OCI-LY3 (cell line): Measurements from ENCODE around the gene TMEM202.

ENCODE experiments used
- H2AFZ ChIP-seq: fragments of 200-600, 300-600 bp; shearing (Covaris generic); 2 replicates; pipeline ENCODE4 v1.6.0; 2014; ENCODE audit warnings: antibody characterized with exemption, low read depth, low read length
- H3K27ac ChIP-seq: fragments of 200-600, 300-600 bp; sonication (generic); 2 replicates; pipeline ENCODE4 v1.5.1; 2014; ENCODE audit warnings: mild to moderate bottlenecking, low read length, moderate library complexity, mixed read lengths
- H3K27me3 ChIP-seq: fragments of 200-600, 300-600 bp; sonication (generic); 2 replicates; pipeline ENCODE4 v1.6.1; 2014; ENCODE audit warnings: low read depth, low read length, mixed read lengths
- H3K36me3 ChIP-seq: fragments of 200-600, 300-600 bp; sonication (generic); replicated peaks from 2 replicates; pipeline ENCODE3; 2014; ENCODE audit warnings: low read depth, low read length, mixed read lengths
- H3K4me1 ChIP-seq: fragments of 300-600, 200-600 bp; sonication (generic); 2 replicates; pipeline ENCODE4 v1.6.1; 2014; ENCODE audit warnings: low read length, mixed read lengths
- H3K4me2 ChIP-seq: fragments of 200-600, 300-600 bp; sonication (generic); 2 replicates; pipeline ENCODE4 v1.6.1; 2014; ENCODE audit warnings: low read length, mixed read lengths
- H3K4me3 ChIP-seq: fragments of 300-600, 200-600 bp; sonication (generic); 2 replicates; pipeline ENCODE4 v1.5.1; 2014; ENCODE audit warnings: antibody characterized with exemption, mild to moderate bottlenecking, low read length, moderate library complexity
- H3K79me2 ChIP-seq: fragments of 300-600, 200-600 bp; shearing (Covaris generic); 2 replicates; pipeline ENCODE4 v1.6.1; 2014; ENCODE audit warnings: mild to moderate bottlenecking, low read length, mixed read lengths
- H3K9ac ChIP-seq: fragments of 300-600, 200-600 bp; shearing (Covaris generic); 2 replicates; pipeline ENCODE4 v1.6.0; 2014; ENCODE audit warnings: mild to moderate bottlenecking, low read length, moderate library complexity
- H3K9me3 ChIP-seq: fragments of 200-600, 300-600 bp; shearing (Covaris generic); 2 replicates; pipeline ENCODE4 v1.6.1; 2014; ENCODE audit warnings: low read length, mixed read lengths; ENCODE audit not compliant: insufficient read depth
- H4K20me1 ChIP-seq: fragments of 200-600, 300-600 bp; sonication (generic); 2 replicates; pipeline ENCODE4 v1.6.1; 2016; ENCODE audit warnings: low read length, mixed read lengths; ENCODE audit not compliant: insufficient read depth
- CTCF ChIP-seq: fragments of 200-600, 300-600 bp; sonication (generic); IDR thresholded peaks from 2 replicates; pipeline ENCODE4 v1.5.1; 2014; ENCODE audit warnings: antibody characterized with exemption, low read length, low read depth
- EZH2phosphoT487 ChIP-seq: fragments of 200-600 bp; shearing (Covaris generic); IDR thresholded peaks from 2 replicates; pipeline ENCODE4 v1.6.1; 2018; ENCODE audit warnings: antibody characterized with exemption, mixed run types, low read depth

TMEM202 gene

GRCh38 chr15:72456684-72457083, 58.6 kb downstream of the TMEM202 start:
- no peak overlapping the region for H2AFZ ChIP-seq
- H3K79me2 ChIP-seq: no peaks in the 10 kb centered on the region
- no peaks in the 10 kb centered on the region for H3K9me3 ChIP-seq
- no peaks in the 10 kb centered on the region for H4K20me1 ChIP-seq
- H3K27ac ChIP-seq: no peak overlapping the region
- H3K27me3 ChIP-seq: peaks cover 8% of the 10 kb centered on the region; the same call in 1 of the 2 replicates
- H3K9ac ChIP-seq: no peak overlapping the region
- no peak overlapping the region for H3K4me2 ChIP-seq
- no peak overlapping the region for H3K4me3 ChIP-seq
- H3K36me3 ChIP-seq: no peaks in the 10 kb centered on the region
- no peaks in the 10 kb centered on the region for H3K4me1 ChIP-seq
- no peak for TF ChIP-seq CTCF
- no peak for TF ChIP-seq EZH2phosphoT487
